Measurements from ENCODE around the gene RPL7L1.

Gene RPL7L1

DNA sequence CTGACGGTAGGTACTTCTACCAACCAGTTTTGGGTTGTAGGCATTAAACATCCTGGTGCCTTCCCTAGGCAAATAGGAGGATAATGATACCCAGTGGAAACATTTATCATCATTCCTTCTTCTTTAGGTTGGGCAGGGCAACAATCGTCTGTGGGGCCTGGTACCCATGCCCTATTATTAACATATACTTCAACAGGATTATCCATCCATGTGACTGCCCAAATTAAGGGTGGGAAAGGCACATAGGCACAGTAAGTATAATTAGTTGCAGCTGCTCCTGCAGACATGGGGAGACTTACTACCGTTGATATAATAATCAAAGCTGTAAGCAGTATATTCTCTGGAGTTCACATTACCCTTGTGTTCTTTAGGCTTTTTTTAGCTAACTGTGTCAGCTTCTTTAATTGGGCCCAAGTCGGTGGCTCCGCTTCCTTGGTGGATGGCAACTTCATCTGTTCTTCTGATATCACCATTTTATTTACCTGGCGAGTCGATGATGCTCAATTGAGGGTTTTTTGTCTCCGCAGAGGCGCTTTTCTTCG is 16.8 kb downstream of the RPL7L1 start:
- CTCF ChIA-PET, result interaction anchor here (0.6 to 1.0 kb wide), 4 partner anchors 20 to 681 kb away, joined by 3 read pairs; no protein-coding TSS in a partner anchor
- POLR2A ChIA-PET, result no interaction called here
- Histone ChIP-seq H3K4me3 (ENCODE audit: low read depth, low read length) (no peak overlapping the region), H3K9me3 (ENCODE audit: control insufficient read depth, insufficient read depth, low read depth, low read length) (no peaks in the 10 kb centered on the region), H3K27ac (ENCODE audit: extremely low read depth, low read depth, low read length) (no peak overlapping the region), H3K4me1 (ENCODE audit: control insufficient read depth, insufficient read depth, low read length) (no peaks in the 10 kb centered on the region), H3K36me3 (ENCODE audit: control insufficient read depth in 2 of 2, insufficient read depth in 1 of 2, low read length in 2 of 2) (no peaks in the 10 kb centered on the region)
- TF ChIP-seq SP7 (tag by site-specific recombination; IDR thresholded peaks at IDR 0.05), result peak; percentile 100
- TF ChIP-seq, protein P1, sequence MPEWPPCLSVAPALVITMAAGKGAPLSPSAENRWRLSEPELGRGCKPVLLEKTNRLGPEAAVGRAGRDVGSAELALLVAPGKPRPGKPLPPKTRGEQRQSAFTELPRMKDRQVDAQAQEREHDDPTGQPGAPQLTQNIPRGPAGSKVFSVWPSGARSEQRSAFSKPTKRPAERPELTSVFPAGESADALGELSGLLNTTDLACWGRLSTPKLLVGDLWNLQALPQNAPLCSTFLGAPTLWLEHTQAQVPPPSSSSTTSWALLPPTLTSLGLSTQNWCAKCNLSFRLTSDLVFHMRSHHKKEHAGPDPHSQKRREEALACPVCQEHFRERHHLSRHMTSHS (tag by site-specific recombination; IDR thresholded peaks at IDR 0.05), result no peak

DNA sequence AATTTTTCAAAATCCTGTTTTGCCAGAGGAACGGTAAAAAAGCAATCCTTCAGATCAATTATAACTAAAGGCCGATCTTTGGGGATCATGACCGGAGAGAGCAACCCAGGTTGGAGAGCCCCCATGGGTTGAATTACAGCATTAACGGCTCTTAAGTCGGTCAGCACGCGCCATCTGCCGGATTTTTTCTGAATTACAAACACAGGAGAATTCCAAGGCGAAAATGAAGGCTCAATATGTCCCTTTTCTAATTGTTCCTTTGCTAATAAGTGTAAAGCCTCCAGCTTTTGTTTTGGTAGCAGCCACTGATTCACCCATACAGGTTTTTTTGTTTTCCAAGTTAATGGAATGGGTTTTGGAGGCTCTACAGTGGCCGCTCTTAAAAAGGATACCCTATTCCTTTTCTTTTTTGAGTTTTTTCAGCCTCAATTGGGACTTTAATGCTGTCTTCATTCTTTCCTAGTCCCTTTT is 19.5 kb downstream of the RPL7L1 start:
- Histone ChIP-seq H3K36me3 (ENCODE audit: control insufficient read depth in 2 of 2, insufficient read depth in 1 of 2, low read length in 2 of 2) (no peaks in the 10 kb centered on the region), H3K4me1 (ENCODE audit: control insufficient read depth, insufficient read depth, low read length) (no peaks in the 10 kb centered on the region; the same call in 1 of the 2 replicates), H3K27ac (ENCODE audit: extremely low read depth, low read depth, low read length) (no peak overlapping the region), H3K9me3 (ENCODE audit: control insufficient read depth, insufficient read depth, low read depth, low read length) (no peaks in the 10 kb centered on the region), H3K4me3 (ENCODE audit: low read depth, low read length) (no peak overlapping the region)
- no peak for TF ChIP-seq ZNF510 (tag by site-specific recombination; IDR thresholded peaks at IDR 0.05; ENCODE audit: insufficient replicate concordance)
- TF ChIP-seq, protein P2, sequence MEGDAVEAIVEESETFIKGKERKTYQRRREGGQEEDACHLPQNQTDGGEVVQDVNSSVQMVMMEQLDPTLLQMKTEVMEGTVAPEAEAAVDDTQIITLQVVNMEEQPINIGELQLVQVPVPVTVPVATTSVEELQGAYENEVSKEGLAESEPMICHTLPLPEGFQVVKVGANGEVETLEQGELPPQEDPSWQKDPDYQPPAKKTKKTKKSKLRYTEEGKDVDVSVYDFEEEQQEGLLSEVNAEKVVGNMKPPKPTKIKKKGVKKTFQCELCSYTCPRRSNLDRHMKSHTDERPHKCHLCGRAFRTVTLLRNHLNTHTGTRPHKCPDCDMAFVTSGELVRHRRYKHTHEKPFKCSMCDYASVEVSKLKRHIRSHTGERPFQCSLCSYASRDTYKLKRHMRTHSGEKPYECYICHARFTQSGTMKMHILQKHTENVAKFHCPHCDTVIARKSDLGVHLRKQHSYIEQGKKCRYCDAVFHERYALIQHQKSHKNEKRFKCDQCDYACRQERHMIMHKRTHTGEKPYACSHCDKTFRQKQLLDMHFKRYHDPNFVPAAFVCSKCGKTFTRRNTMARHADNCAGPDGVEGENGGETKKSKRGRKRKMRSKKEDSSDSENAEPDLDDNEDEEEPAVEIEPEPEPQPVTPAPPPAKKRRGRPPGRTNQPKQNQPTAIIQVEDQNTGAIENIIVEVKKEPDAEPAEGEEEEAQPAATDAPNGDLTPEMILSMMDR (tag by site-specific recombination; IDR thresholded peaks at IDR 0.05), result 0 out of 2 replicates have a peak, but pooled peaks have one; percentile 9
- TF ChIP-seq ZNF654 (tag by site-specific recombination; IDR thresholded peaks at IDR 0.05; ENCODE audit: low read depth), result peak; percentile 55
- ChIA-PET POLR2A (no interaction called here), CTCF (interaction anchor here (0.6 to 1.4 kb wide), 13 partner anchors 17 to 729 kb away, joined by 3 to 6 read pairs (median 3); partner anchors contain the start of genes PPP2R5D and RPL7L1)

- H3K4me1 ChIP-seq (ENCODE audit: control insufficient read depth, insufficient read depth, low read length), result no peaks in the 10 kb centered on the region; the same call in 1 of the 2 replicates
- ChIA-PET CTCF (interaction anchor here (0.7 to 3.4 kb wide), 16 partner anchors 8 to 989 kb away, joined by 3 to 44 read pairs (median 4); partner anchors contain the start of gene PPP2R5D), POLR2A (interaction anchor here (1.5 kb wide), 1 partner anchor 85 kb away, joined by 5 read pairs; the partner anchor contains the start of gene PPP2R5D)
- no peak overlapping the region for H3K27ac ChIP-seq (ENCODE audit: extremely low read depth, low read depth, low read length)
- no peaks in the 10 kb centered on the region for H3K9me3 ChIP-seq (ENCODE audit: control insufficient read depth, insufficient read depth, low read depth, low read length)
- no peaks in the 10 kb centered on the region for H3K36me3 ChIP-seq (ENCODE audit: control insufficient read depth in 2 of 2, insufficient read depth in 1 of 2, low read length in 2 of 2)
- TF ChIP-seq ZNF529 (tag by site-specific recombination; IDR thresholded peaks at IDR 0.05; ENCODE audit: insufficient replicate concordance) (no peak), YY2 (tag by site-specific recombination; IDR thresholded peaks at IDR 0.05) (no peak), ZNF311 (tag by site-specific recombination; IDR thresholded peaks at IDR 0.05; ENCODE audit: borderline replicate concordance) (no peak), ZNF23 (tag by site-specific recombination; IDR thresholded peaks at IDR 0.05; ENCODE audit: borderline replicate concordance) (no peak), OSR2 (tag by site-specific recombination; IDR thresholded peaks at IDR 0.05) (no peak), SALL2 (tag by site-specific recombination; IDR thresholded peaks at IDR 0.05; ENCODE audit: borderline replicate concordance) (no peak), ZBTB10 (tag by site-specific recombination; IDR thresholded peaks at IDR 0.05) (no peak), ZNF561 (tag by site-specific recombination; IDR thresholded peaks at IDR 0.05; ENCODE audit: borderline replicate concordance) (no peak), ZNF394 (tag by site-specific recombination; IDR thresholded peaks at IDR 0.05; ENCODE audit: borderline replicate concordance) (no peak), ZNF366 (tag by site-specific recombination; conservative IDR thresholded peaks at IDR 0.05) (no peak), ZNF335 (tag by site-specific recombination; conservative IDR thresholded peaks at IDR 0.05) (no peak), ZBTB7A (tag by site-specific recombination; IDR thresholded peaks at IDR 0.05; ENCODE audit: low read depth) (no peak), ZBTB17 (tag by site-specific recombination; IDR thresholded peaks at IDR 0.05) (no peak), BCL11A (tag by site-specific recombination; IDR thresholded peaks at IDR 0.05; ENCODE audit: low read depth) (no peak), ZNF76 (tag by site-specific recombination; IDR thresholded peaks at IDR 0.05; ENCODE audit: borderline replicate concordance, low read depth) (no peak), ZNF175 (tag by site-specific recombination; IDR thresholded peaks at IDR 0.05) (no peak)
- TF ChIP-seq, protein P3, sequence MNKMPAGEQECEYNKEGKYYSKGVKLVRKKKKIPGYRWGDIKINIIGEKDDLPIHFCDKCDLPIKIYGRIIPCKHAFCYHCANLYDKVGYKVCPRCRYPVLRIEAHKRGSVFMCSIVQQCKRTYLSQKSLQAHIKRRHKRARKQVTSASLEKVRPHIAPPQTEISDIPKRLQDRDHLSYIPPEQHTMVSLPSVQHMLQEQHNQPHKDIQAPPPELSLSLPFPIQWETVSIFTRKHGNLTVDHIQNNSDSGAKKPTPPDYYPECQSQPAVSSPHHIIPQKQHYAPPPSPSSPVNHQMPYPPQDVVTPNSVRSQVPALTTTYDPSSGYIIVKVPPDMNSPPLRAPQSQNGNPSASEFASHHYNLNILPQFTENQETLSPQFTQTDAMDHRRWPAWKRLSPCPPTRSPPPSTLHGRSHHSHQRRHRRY (tag by site-specific recombination; IDR thresholded peaks at IDR 0.05), result no peak
- H3K4me3 ChIP-seq (ENCODE audit: low read depth, low read length), result no peak overlapping the region
Measured at GRCh38 chr6:42899871-42900270, 20.5 kb downstream of the RPL7L1 start.
